Right renal cortex interstitium (tissue), 3 donors: ENCODE measurements around the gene CHD5. TPM values are rescaled to one million over a fixed set of nuclear protein-coding genes. Genes with fewer than 3 reads are reported as not detected.
A peak's percentile ranks its signal among the peaks of the same experiment; 100 is the strongest.

ENCODE experiments used
- DNase-seq, 3 donors: peaks; one replicate each; pipeline ENCODE4 v3.0.0-alpha.2; 2013; ENCODE audit warnings: low read depth in 3 of 3, low spot score in 2 of 3
- polyA plus RNA-seq, 3 donors: library from polyadenylated mRNA; unstranded; fragments of 120-200 nt; gene quantifications; one replicate each; pipeline ENCODE4 v1.2.1, GENCODE V29; 2013; ENCODE audit not compliant: insufficient read length in 3 of 3

CHD5 gene
- polyA plus RNA-seq, 3 donors, result 0.35 to 0.39 (median 0.37) TPM

DNA sequence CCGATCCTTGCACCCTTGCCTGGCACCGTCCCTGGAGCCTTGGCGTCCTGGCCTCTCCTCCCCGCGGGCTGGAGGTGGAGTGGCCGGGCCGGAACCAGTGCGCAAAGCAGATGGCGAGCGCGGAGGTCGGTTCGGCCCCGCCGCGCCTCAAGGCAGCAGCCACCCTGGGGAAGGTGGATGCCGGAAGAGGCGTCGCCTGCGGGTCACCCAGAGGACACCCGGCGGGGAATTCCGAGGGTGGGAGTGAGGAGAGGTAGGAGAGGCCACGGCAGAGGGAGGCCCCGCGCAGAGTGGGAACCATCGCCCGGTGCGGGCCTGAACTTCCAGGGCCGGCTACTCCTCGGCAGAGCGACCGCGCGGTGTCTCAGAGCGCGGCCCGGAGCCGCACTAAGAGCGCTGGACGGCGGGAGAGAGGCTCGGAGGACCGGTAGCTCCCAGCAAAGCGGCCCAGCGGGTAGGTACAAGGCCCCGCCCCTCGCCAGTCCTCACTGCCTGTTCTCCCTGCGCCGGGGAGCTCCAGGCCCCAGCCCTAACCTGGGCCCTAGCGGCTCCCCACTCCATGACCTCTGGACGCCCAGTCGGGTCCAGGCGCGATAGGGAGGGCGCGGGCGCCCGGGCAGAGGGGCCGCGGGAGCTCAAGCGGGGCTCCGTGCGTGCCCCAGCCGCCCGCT lies 25.9 kb upstream of the CHD5 start, which contains the start of gene RNF207:
Gene RNF207 (plus strand): TSS at position 271 of the 671 bp plus-strand sequence. CDS start 417 bp downstream, outside the sequence.
- DNase-seq, result no peak

DNA sequence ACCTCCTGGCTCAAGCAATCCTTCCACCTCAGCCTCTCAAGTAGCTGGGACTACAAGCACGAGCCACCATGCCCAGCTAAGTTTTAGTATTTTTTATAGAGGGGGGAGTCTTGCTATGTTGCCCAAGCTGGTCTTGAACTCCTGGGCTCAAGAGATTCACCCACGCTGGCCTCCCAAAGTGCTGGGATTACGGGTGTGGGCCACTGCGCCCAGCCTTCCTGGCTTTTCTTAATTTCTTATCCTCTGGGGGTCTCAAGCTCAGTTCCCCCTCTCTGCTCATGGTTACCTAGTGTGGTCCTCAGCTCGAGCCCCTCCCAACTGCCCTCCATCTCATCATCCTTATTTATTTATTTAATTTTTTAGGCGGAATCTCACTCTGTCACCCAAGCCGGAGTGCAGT lies 22.1 kb upstream of the CHD5 start:
- DNase-seq, result no peak

DNA sequence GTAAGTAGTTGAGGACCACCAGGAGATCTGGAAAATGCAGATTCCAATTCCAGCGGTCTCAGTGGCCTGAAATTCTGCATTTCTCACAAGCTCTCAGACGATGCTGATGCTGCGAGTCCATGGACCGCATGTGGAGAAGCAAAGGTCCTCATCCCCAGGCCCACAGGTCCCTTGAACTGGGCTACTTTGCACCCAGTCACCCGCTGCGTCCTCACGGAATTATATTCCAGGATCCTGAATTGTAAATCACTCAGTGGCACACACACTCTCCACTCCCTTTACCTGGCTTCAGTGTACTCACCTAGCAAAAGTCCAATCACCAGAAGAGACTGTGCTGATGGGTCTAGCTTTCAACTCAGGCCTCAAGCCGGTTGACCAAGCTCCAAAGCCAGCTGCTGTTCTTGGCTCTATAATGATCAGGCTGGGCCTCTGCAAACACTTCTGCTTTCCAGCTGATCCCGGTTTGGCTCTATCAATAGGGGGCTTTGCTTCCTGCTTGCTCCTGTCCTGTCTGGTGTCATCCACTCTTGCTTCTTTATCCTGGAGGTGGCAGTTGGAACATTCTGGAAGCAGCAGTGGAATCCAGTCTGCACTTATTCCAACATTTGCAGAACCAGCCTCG lies 20.2 kb upstream of the CHD5 start:
- DNase-seq, result no peak

DNA sequence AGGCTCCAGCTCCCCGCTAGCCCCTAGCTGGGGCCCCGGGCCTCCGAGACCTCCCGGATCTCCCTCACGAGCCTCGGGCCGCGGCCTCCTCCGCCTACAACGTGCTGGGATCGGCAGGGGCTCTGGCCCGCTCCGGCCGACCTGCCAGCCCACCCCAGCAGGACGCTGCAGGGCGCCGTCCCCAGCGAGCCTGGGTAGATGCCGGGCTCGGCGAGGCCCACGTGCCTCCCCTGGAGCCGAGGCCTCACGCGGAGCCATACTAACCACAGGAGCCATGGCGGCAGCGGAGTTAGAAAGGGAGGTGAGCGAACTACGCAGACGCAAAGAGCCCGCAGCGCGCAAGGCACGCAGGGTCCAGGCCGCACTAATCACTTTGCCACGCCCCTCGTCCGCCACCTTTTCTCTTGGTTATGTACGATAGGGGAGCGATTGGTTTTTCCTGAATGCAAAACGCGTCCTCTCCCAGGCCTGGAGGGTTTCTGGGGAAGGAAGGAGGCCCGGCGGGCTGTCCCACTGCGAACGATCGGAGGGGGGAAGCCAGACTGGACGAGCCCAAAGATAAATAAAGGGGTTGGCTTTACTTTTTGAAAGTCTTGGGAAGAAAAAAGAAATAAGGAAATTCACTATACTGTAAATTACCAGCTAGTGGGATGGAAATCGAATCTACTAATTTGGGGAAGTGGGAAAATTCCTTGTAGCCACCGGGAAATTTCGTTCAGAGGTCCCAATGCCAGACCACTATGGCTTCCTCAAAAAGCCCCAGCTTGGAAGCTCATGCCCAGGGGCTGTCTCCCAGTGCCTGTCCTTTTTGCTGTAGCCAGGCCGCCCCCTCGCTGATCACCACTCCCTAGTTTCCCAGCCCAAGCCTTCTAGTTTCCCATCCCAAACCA lies 19.4 kb upstream of the CHD5 start, which contains the start of gene RPL22:
Gene RPL22 (minus strand): TSS at position 298 of the 890 bp plus-strand sequence. CDS start 22 bp downstream, at position 276.
- DNase-seq, result peak; percentile 97 to 99 (median 98)

DNA sequence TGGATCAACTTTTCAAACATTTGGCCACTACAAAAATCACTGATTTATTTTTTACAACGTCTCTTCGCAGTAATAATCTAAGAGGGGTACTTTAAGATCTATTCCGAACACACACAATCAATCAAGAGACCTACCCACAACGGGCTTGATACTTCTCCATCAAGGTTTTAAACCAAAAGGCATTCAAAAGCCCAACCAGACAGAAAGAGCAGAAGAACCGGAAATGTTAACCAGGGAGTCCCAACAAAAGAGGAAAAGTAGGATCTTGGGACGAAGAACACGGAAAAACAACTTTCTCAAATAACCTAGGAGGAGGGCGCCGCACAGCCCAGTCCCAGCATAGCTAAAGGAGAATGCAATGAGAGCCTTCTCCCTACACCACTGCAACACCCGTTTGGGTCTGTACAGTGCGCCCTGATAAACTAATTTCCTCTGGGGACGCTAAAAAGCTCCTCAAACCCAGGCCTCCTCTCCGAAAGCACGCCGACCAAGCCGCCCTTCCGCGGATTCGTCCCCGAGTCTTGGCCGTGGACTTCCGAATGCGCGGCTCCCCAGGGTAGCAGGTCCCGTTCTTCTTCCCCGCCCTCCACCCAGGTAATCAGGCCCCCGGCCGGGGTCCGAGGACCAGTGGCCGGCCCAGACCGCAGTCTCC lies 18.7 kb upstream of the CHD5 start:
- no peak for DNase-seq

DNA sequence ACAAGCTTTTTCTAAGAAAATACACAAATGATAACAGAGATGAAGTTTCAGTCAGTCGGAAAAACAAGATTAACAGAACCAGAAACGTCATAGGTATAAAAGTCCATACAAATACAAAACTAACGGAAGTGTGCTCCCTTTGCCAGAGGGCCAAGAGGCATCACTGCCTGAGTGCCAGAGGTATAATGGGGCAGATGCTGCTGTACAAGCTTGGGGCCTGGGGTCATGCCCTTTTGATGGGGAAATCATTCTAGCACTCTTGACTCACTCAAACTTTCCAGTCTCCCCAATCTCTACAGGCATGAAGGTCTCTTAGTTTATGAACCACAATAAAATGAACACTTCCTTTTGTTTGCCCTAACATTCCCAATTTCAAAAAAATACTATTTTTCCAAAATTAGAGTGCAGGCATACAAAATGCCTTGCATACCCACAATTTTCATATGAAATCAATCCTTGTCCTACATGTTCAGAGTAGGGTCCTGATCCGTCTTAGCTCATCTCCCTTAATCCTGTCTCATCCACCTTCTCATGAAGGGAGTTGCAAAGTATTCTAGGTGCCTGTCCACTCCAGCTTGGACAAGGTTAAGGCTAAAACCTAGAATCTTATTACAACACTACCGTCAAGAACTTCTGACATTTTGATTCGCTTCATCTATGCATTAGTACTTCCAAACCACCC lies 17.8 kb upstream of the CHD5 start:
- DNase-seq, result no peak

DNA sequence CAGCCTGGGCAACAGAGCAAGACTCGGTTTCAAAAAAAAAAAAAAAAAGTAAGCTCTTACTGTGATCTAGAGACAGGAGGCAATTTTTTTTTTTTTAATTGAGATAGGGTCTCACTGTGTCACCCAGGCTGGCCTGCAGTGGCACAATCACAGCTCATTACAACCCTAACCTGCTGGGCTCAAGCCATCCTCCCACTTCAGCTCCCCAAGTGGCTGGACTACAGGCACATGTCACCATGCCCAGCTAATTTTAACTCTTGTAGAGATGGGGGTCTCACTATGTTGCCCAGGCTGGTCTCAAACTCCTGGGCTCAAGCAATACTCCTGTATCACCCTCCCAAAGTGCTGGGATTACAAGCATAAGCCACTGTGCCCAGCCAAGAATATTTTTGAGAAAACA lies 11.8 kb upstream of the CHD5 start:
- no peak for DNase-seq

DNA sequence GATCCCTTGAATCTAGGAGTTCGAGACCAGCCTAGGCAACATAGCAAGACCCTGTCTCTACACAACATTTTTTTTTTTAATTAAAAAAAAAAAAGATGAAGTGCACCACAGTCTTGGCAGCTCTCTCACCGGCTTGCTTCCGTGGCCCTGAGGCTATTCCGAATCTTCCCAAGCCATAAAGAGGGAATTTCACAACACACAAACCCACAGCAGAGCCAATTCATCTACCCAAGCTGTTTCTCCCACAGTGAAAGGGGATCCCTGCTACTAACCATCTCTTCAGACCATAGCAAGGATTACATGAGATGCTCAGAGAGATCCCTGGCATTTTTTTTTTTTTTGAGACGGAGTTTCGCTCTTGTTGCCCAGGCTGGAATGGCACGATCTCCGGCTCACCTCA lies 8.3 kb upstream of the CHD5 start:
- no peak for DNase-seq

DNA sequence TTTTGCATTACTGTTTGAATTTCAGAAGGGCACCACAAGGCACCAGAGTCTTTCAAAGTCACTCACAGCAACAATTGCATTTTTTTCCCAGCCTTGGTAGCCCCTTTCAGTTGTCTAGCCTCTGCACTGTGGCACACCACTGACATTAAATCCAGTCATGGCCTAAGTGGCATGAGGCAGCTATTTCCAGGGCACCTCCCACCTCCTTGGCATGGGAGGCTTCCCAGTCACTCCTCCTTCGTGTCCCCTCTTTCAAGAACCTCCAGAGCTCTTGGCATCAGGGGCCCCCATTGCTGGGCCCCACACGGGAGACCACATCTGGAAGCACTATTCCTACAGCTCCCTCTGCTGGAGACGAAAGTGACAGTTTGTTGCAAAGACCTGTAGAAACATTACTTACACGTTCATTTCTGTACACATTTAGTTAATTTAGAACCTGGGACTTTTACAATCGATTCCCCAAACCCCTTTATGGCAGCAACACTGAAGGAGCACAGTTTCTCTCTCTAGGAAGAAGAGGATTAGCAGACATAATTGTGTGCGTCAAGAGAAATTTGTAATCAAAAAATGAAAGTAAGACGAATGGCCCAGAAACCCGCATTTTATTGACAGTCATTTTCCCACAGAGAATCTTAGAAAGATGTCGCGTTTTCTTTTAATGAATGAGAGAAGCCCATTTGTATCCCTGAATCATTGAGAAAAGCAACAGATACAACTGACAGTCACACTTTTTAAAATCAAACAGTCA lies 5.7 kb upstream of the CHD5 start:
- no peak for DNase-seq

DNA sequence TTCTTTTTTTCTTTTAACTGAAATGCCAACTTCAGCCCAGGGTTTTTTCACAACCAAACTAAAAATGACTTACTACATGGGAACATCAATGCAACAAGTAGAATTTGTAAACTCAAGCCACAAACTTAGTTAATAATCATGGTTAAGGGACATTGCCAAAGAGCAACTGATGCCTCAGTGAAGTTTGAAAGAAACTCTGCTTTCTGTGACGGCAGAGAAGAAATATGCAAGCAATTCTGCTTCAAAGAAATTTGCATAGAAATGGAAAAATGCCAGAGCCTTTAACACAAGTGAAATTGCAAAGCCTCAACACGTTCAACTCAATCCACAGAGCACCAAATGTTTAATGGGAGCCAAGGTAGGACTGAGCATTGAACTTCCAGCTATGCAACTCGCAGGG lies 5.0 kb upstream of the CHD5 start:
- no peak for DNase-seq

DNA sequence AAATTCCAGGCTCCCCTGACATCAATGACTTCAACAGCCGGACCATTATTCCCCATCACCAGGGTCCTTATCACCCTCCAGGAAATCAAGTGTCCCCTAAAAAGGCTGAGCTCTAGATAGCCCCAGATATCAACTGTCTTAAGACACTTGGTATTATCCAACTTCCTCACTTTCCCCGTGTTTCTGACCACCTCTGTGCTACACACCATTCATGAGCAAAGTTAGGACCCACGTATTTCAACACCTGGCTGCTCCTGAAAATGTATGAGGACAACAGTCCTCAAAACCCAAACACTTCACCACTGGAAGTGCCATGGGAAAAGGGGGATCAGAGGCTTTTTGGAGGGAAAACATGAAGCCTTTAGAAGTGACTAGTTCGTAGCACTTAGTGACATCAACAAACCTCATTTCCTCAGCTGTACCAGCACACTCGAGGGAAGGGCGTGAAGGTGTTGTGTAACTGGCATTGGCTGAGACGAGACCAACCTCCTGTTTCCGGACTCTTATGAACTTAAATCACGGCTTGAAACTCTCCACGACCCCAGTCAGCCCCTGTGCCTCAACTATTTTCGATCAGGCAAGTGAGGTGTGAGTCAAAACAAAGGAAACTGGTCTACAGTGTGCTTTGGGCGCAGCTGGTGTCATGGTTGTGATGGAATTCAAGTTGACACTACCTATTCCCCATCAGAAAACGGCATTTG lies 4.1 kb upstream of the CHD5 start:
- no peak for DNase-seq

DNA sequence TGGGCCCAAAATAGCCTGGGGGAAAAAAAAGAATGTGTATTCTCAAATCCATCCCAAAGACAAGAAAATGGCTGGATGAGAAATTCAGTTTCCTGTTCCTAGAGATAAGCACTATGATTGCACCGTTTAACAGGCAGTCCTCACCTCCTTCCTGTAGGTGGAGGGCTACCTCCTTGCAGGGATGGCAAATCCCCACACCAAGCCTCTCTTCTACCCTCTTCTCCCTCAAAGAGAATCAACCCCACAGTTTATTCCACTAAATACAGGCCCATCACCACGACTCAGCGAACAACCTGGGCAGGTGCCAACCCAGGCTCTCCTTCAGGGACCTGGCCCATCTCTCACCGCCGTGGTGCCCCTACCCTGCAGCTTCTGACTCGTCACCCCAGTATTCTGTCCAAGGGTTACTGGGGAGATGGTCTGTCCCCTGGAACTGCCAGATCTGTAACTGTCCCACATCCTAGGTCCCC lies 3.4 kb upstream of the CHD5 start:
- no peak for DNase-seq

DNA sequence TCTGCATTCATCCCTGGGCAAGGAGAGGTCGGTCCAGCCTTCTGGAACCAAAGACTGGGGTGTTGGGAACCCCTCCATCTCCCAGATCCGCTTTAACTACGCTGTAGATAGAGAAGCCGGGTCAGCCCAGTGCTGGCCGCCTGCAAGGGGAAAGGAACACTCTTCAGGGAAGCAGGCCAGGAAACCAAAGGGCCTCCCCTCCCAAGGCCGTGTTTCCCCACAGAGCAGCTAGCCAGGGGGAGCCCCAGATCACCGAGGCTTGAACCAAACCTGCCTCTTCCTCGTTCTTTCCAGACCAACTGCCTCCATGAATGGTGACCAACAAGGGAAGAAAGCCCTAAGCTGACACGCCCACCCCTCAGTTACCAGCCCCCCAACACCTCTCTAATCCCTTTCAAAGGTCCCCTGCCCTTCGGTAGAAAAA lies 1.2 kb upstream of the CHD5 start:
- DNase-seq, result no peak

DNA sequence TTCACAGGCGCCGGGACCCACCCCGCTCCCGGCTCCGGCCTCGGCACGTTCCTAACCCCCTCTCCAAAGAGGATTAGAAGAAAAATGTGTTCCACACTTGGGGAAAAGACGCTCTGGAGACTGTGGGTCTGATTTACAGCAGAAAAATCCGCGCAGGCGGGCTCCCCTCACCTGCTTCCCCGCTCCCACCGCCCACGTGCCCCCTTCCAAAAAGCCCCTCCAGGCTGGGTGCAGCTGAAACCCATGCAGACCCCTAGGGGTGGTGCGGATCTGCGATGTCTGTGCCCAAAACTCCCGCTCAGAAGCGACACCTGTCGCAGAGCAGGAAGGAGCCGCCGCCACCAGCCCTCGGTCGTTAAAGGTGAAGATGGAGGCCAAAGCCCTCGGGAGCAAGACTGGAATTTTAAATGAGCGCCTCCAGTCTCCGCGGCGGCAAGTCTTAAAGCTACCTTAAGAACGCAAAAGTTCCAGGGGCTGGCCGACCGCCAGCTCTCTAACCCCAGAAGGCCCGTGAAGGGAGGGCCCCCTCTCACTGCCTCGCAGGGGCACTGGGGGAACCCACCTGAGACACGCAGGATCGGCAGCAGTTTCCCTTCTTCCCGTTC lies 688 bp upstream of the CHD5 start:
- DNase-seq, result no peak

DNA sequence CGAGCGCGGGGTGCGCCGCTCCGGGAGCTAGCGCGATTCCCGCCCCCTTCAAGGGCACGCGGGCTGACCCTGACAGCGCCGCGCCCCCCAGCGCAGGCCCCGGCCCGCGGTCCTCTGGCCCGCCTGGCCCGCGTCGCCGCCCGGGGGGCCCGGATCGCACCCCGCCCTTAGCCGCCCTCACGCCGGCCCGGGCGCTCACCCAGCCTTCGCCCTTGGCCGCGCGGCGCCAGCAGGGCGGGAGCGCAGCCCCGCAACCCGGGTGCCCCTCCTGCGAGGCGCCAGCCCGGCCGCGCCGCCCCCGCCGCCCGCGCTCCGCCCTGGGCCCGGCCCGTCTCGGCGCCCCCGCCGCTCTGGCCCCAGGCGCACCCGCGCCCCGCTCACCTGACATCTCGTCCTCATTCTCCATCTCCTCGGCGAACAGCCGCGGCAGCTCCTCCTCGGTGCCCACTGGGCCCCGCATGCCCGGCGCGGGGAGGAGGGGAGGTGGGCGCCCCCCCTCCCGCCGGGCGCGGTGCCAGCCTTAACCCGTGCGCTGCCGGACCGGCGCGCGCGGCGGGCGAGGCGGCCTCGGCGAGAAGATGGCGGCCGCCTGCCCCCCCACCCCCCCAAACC lies 451 bp downstream of the CHD5 start:
- no peak for DNase-seq

DNA sequence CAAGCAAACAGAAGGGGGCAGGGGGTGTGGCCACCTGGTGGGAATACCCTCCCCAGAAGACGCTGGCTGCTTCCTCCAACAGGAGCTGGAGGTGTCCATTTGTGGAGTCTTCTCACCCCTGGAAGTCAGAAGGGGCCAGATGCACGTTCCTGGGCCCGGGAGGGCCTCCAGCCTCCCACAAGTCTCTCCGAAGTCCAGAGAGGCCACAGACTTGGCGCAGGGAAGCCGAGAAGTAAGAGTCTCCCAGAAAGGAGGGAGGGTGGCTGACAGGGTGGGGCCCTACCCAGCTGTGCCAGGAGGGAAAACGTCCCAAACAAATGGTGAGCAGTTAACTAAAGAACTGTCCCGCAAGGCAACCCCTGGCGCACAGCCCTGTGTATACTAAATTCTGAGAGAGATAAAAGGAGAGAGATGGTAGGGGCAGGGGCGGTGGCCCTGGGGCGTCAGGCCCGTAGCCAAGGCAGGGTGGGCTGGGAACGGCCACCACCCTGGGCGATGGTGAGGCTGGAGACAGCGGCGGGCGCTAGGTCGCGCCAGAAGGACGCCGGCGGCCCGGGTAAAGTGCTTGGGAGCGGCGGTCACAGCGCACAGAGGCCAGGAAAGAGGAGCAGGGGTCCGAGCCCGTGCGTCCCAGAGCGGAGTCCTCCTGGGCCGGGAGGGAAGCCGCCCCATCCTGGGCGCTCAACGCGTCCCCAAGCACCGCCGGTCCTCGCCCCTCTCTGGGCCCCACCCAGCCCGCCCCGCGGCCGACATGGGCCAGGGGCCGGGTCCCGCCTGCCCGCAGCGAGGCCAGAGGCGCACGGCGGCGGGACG lies 1.2 kb downstream of the CHD5 start:
- DNase-seq, result no peak

DNA sequence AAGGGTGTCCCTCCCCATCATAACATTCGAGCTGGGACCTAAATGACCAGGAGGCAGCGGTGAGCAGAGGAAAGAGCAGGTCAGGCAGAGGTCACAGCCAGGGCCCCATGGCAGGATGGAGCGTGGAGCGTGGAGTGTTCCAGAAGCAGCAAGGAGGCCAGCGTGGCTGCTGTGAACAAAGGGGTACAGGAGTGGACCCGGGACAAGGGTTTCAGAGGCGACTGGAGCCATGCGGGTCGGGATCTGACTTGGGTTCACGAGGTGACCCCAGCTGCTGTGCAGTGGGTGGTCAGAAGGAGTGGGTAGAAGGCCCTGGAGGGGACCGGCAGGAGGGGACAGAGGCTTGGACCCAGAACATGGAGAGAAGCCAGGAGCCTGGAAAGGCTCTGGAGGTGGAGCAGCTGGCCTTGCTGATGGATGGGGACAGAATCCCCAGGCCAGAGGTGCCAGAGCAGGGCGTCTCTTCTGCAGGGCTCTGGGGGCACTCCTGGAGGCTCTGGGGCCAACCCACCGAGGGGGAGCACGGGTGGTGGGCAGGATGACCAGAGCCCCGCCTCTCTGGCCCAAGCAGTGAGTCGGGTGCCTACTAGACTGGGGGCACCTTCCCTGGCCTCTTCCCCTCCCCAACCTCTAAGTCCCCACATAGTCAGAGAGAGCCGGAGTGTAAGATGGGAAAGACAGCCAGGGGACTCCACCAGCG lies 2.3 kb downstream of the CHD5 start:
- no peak for DNase-seq
